ENCODE data around the gene FILIP1L. TPM values are rescaled to one million over a fixed set of nuclear protein-coding genes. Genes with fewer than 3 reads are reported as not detected.

Gene FILIP1L
- total RNA-seq, 1 experiment from 2014 or later: 15.5 TPM

DNA sequence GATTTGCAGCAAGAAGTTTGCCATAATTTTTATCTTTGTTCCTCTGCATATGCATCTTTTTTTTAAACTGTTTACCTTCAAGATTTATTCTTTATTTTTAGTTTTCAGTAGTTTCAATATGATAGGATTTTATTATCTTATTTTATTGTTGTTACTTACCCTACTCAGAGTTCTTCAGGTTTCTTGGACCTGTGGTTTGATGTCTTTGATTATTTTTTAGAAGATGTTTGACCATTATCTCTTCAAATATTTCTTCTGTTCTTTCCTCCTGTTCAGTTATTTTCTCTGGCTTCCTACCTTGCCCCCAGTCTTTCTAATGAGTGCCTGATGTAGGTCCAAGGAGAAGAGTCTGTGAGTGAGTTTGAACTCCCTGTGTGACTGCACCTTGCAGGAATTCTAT is 137.7 kb downstream of the FILIP1L start:
- H3K4me3 ChIP-seq (ENCODE audit: low read depth, low read length): no peak overlapping the region
- no peaks in the 10 kb centered on the region for H3K9me3 ChIP-seq
- H3K9me3 Mint-ChIP-seq (ENCODE audit: unreplicated experiment): no peaks in the 10 kb centered on the region
- no TSS peak for BruUV-seq (replicated peaks)
- ChIA-PET POLR2A (no interaction called here), CTCF (no interaction called here)
- H3K27me3 Mint-ChIP-seq (ENCODE audit: insufficient read depth, unreplicated experiment): no peaks in the 10 kb centered on the region
- no peak overlapping the region for H3K27ac Mint-ChIP-seq (ENCODE audit: unreplicated experiment)
- no peaks in the 10 kb centered on the region for H3K36me3 ChIP-seq (ENCODE audit: control insufficient read depth, insufficient read depth, low read length)
- no peak overlapping the region for H3K4me3 Mint-ChIP-seq (ENCODE audit: unreplicated experiment)
- H3K36me3 Mint-ChIP-seq (ENCODE audit: insufficient read depth, unreplicated experiment): no peaks in the 10 kb centered on the region
- H3K4me1 Mint-ChIP-seq (ENCODE audit: low read depth, unreplicated experiment): peaks cover 11% of the 10 kb centered on the region
- no peaks in the 10 kb centered on the region for H3K4me1 ChIP-seq
- intact Hi-C loops (cut with micrococcal nuclease; ENCODE audit: unreplicated experiment): no loop called here
- DNase-seq: no peak
- no peaks in the 10 kb centered on the region for H3K27me3 ChIP-seq (replicated peaks; ENCODE audit: control insufficient read depth, insufficient read depth, low read length)
- TF ChIP-seq, protein P1, sequence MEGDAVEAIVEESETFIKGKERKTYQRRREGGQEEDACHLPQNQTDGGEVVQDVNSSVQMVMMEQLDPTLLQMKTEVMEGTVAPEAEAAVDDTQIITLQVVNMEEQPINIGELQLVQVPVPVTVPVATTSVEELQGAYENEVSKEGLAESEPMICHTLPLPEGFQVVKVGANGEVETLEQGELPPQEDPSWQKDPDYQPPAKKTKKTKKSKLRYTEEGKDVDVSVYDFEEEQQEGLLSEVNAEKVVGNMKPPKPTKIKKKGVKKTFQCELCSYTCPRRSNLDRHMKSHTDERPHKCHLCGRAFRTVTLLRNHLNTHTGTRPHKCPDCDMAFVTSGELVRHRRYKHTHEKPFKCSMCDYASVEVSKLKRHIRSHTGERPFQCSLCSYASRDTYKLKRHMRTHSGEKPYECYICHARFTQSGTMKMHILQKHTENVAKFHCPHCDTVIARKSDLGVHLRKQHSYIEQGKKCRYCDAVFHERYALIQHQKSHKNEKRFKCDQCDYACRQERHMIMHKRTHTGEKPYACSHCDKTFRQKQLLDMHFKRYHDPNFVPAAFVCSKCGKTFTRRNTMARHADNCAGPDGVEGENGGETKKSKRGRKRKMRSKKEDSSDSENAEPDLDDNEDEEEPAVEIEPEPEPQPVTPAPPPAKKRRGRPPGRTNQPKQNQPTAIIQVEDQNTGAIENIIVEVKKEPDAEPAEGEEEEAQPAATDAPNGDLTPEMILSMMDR (IDR thresholded peaks at IDR 0.05; ENCODE audit: insufficient read depth in 1 of 2, low read depth in 1 of 2, low read length in 1 of 2, severe bottlenecking in 1 of 2, unreplicated experiment in 1 of 2): no peak

DNA sequence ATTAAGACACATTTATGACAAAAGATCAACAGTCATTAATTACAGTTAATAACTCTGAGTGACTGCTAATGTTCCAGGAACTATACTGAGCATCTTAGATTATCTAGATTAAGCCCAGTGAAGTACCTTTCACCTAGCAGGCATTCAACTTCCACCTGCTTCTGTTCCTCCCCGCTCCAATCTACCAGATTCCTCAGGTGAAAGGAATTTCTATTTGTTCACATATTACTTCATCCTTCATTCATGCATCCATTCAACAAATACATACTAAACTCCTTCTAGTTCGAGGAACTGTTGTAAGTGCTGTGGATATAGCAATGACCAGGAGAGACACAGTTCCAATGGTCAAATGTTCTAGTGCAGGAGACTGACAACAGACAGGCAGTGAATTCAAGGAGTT is 139.3 kb downstream of the FILIP1L start:
- no peak overlapping the region for H3K27ac Mint-ChIP-seq (ENCODE audit: unreplicated experiment)
- CTCF ChIA-PET: no interaction called here
- no peaks in the 10 kb centered on the region for H3K27me3 Mint-ChIP-seq (ENCODE audit: insufficient read depth, unreplicated experiment)
- no peaks in the 10 kb centered on the region for H3K27me3 ChIP-seq (replicated peaks; ENCODE audit: control insufficient read depth, insufficient read depth, low read length)
- H3K36me3 ChIP-seq (ENCODE audit: control insufficient read depth, insufficient read depth, low read length): no peaks in the 10 kb centered on the region
- no peaks in the 10 kb centered on the region for H3K36me3 Mint-ChIP-seq (ENCODE audit: insufficient read depth, unreplicated experiment)
- H3K9me3 Mint-ChIP-seq (ENCODE audit: unreplicated experiment): no peaks in the 10 kb centered on the region
- no peak overlapping the region for H3K4me3 Mint-ChIP-seq (ENCODE audit: unreplicated experiment)
- H3K4me3 ChIP-seq (ENCODE audit: low read depth, low read length): no peak overlapping the region
- peaks cover 11% of the 10 kb centered on the region for H3K4me1 Mint-ChIP-seq (ENCODE audit: low read depth, unreplicated experiment)
- BruUV-seq (replicated peaks): no TSS peak
- TF ChIP-seq, protein P1 (IDR thresholded peaks at IDR 0.05; ENCODE audit: insufficient read depth in 1 of 2, low read depth in 1 of 2, low read length in 1 of 2, severe bottlenecking in 1 of 2, unreplicated experiment in 1 of 2): no peak
- no peaks in the 10 kb centered on the region for H3K9me3 ChIP-seq
- POLR2A ChIA-PET: no interaction called here
- intact Hi-C loops (cut with micrococcal nuclease; ENCODE audit: unreplicated experiment): no loop called here
- no peaks in the 10 kb centered on the region for H3K4me1 ChIP-seq
- peak in 1 of 2 experiments; percentile 5 for DNase-seq

DNA sequence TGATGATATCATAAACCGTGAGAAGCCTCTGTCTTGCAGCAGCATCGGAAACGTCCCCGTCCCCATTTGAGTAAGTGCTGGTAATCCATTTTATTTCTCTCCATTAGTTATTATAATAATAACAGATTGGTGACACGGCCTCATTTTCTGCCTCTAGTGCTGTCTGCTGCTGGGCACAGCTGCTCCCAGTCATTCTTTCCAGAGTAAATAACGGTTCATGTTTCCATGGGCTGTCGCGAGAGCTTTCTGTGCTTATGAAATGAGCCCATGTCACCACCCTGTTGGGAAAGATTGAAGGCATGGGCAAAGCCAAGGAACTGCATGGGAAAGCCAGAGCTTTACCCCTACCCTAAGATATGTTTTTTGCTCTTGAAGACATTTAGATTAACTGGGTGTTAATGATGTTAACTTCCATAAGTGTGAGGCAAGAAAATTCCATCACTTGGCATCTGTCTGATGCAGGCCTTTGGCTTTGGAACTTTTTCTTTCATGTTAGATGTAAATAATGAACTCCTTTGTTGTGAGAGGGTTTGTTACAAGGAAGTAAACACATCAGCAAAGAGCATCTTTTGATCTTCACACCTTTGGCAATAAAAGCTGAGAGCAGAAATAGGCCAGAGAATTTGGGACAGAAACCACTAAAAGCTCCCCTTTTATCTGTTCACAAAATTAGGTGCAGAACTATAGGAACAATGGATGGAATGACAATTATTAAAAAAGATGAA is 141.8 kb downstream of the FILIP1L start:
- H3K36me3 Mint-ChIP-seq (ENCODE audit: insufficient read depth, unreplicated experiment): no peaks in the 10 kb centered on the region
- peaks cover 30% of the 10 kb centered on the region for H3K4me1 Mint-ChIP-seq (ENCODE audit: low read depth, unreplicated experiment)
- no peaks in the 10 kb centered on the region for H3K27me3 ChIP-seq (replicated peaks; ENCODE audit: control insufficient read depth, insufficient read depth, low read length)
- no peak overlapping the region for H3K4me3 ChIP-seq (ENCODE audit: low read depth, low read length)
- H3K27ac Mint-ChIP-seq (ENCODE audit: unreplicated experiment): no peak overlapping the region
- CTCF ChIA-PET: no interaction called here
- no peak overlapping the region for H3K4me3 Mint-ChIP-seq (ENCODE audit: unreplicated experiment)
- H3K9me3 ChIP-seq: no peaks in the 10 kb centered on the region
- TF ChIP-seq, protein P1 (IDR thresholded peaks at IDR 0.05; ENCODE audit: insufficient read depth in 1 of 2, low read depth in 1 of 2, low read length in 1 of 2, severe bottlenecking in 1 of 2, unreplicated experiment in 1 of 2): no peak
- H3K36me3 ChIP-seq (ENCODE audit: control insufficient read depth, insufficient read depth, low read length): no peaks in the 10 kb centered on the region
- H3K27me3 Mint-ChIP-seq (ENCODE audit: insufficient read depth, unreplicated experiment): no peaks in the 10 kb centered on the region
- H3K4me1 ChIP-seq: no peaks in the 10 kb centered on the region
- DNase-seq: no peak
- POLR2A ChIA-PET: no interaction called here
- no TSS peak for BruUV-seq (replicated peaks)
- intact Hi-C loops (cut with micrococcal nuclease; ENCODE audit: unreplicated experiment): no loop called here
- H3K9me3 Mint-ChIP-seq (ENCODE audit: unreplicated experiment): peaks cover 18% of the 10 kb centered on the region
